GM15510 (cell line): ENCODE results near the gene NXN.

Source experiments
- POLR2A ChIP-seq: IDR thresholded peaks from 3 replicates; pipeline ENCODE4 v1.6.1; 2011; ENCODE audit warnings: borderline replicate concordance; ENCODE audit not compliant: insufficient read length; ENCODE audit errors: extremely low read depth

The NXN gene

DNA sequence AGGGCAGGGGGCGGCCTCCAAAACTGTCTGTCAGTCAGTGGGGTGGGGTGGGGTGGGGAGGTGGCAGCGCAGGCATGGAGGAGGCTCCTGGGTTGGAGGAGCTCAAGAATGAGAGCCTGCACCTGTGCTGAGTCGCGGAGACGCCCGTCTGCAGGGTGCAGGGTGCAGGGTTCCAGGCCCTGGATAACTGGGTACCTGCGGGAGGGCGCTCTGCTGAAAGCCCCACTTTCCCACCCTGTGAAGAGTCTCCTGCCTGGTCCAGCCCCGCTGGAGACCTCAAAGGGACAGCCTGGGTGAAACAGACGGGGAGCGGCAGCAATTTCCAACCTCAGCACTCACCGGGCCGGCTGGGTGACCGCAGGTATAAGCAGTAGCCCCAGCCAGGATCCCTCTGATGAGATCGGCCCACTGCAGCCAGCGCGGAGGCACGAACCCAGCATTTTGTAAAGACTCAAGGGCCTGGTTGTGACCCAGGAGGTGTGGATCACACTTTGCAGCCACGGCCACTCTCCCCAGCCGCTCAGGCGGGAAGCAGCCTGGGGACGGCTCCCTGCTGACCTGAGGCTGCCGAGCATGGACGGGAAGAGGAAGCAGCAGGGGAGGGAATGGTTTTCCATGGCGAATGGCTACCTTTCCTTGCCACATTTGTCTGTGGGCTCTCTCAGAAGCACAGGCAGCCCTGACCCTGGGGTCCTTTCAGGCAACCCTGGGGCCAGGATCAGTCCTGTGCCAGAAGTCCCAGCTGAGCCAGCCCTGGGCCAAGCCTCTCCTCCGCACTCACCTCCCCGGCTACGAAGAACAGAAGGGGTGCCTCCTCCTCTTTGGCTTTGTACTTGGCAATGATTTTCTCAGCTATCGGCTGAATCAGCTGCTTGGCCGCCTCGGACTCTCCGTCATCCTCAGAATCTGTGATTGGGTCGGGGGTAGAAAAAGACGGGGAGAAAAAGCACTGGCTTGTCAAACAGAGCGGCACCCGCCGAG, 176.4 kb downstream of the NXN start:
- TF ChIP-seq POLR2A: no peak

DNA sequence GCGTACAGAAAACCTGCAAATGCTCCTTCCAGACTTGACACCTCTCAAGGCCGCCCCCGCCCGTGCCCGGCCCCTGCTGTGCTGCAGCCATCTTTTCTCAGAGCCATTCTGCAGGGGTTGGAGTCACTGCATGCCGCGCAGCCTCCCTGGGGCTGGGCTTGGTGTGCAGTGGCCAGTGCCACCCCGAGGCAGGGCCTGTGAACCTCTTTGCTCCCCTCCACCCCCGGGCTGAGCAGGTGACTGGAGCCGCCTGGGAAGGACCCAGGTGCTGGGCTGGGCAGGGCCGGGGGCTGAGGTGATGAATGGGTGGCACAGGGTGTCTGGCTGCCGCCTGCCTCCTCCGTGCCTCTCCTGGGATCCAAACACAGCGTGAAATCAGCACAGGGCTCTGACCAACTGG, 177.1 kb downstream of the NXN start:
- TF ChIP-seq POLR2A: no peak

DNA sequence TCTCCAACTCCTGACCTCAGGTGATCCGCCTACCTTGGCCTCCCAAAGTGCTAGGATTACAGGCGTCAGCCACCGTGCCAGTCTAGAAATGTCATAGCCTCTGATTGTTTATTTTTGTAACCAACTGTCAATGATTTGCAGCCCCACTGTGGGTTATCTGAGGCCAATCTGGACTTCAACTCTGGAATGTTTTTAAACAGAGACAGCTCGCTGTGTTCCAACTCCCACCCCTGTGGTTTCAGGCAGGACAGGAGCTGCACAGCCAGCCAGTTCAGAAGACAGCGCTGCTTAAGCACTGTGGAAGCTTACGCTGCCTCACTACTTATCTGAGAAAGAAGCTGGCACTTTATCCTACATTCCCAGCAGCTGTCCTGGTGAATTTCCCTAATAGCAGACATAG, 177.9 kb downstream of the NXN start:
- TF ChIP-seq POLR2A: no peak

DNA sequence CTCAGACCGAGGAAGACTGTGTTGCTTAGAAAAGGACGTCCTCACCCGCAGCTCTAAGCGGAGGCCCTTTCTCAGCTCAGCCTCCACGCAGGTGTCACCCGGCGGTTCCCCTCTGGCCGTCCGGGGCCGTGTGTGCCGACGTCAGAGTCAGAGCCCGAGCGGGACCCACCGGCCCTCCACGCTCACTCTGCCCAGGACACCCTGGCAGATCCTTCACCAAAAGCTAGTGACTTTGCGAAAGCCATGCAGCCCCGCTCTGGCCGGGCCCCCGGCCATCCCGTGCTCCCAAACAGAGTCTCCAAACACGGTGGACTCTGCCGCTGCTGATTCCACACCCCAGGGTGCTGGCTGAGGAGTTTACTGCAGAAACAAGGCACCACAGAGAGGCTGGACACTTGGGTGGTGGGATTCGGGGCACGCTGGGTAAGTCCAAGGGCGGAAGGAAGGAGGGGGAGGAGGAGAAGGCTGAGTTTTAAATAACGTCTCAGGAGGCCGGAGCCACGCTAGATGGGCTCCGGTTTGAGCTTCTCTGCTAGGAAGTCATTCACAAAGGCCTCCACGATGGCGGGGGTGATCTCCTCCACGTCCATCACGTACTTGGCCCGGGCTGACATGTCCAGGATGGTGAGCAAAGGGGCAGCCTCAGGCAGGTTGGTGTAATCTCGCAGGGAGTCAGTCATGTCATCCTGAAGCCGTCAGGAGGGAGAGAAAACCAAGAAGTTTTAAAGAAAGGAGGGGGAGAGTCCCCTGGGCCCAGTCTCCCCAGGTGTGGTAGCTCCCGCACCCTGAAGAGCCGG, 178.9 kb downstream of the NXN start:
- no peak for TF ChIP-seq POLR2A

DNA sequence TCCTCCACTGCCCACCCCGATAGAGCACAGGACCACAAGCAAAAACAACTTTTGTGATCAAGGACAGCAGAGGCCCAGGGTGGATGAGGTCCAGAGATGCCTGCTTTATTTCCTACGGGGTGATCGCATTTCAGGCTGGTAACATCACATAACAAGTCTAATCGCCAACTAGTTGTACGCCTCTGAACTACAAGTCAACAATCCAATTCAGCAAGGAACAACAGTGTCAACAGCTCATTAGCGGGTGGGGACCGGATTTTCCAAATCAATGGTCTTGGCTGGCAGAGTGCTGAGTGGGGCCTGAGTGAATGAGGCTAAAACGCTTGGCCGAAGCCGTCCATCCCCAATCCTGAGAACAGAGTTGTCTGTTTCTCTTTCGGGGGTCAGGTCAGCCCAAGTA, 180.3 kb downstream of the NXN start:
- TF ChIP-seq POLR2A: no peak

DNA sequence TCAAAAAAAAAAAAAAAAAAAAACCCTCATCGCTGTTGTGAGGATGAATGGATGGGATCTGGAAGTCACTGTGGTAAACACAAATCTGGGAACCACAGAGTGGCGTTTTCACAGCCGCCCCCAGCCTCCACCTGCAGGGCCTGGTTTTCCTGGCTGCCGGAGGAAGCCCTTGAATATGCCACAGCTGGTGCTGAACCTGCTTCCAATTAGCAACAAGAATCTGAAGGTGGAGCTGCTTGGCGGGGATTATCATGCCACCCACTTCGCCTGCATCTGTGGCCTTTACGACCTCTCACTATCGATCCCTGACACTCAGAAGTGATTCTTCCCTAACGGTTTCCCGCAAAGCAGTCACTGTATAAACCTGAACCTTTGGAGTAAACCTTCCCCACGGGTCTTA, 181.3 kb downstream of the NXN start:
- TF ChIP-seq POLR2A: no peak

DNA sequence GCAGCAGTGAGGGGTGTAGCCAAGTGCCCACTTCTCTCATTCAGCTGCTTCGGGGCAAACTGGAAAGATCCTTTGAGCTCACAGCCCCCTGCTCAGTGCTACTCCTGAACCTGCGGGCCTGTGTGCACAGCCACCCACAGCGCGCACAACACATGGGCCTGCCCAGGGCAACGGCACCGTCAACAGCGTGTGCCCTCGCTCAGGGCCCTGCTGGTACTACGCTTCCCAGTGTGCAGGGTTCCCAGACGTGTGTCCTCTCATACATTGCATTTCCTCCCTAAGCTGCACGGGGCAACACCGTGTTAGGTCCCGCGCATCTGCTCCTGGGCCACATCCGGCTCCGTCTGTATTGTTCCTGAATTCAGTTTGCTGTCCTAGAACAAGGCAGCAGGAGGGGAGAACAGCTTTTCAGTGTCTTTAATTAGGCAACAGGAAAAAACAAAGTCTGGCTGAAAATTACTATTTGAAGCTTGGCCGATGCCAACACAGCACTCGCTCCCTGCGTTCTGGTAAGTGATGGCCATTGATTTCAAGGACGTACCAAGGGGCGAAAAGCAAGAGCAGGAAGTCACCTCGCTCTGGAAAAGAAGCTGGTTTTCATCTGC, 182.2 kb downstream of the NXN start:
- no peak for TF ChIP-seq POLR2A

DNA sequence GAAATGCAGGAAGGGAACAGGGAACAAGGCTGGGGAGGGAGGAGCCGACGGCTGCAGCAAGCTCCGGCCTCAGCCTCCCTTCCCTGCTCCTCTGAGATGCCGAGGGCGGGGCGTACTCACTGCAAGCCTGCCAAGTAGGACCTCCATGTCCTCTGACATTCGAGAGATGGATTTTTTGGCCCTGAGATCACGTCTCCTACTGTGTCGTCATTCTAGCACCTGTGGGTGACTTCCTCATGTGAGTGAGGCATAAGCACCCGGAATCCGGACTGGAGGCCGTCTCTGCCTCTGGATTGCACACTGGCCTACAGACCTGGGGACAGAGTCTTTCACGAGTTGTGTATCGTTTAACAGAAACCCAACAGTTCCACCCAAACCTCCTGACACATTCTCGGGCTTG, 183.0 kb downstream of the NXN start:
- TF ChIP-seq POLR2A: no peak

DNA sequence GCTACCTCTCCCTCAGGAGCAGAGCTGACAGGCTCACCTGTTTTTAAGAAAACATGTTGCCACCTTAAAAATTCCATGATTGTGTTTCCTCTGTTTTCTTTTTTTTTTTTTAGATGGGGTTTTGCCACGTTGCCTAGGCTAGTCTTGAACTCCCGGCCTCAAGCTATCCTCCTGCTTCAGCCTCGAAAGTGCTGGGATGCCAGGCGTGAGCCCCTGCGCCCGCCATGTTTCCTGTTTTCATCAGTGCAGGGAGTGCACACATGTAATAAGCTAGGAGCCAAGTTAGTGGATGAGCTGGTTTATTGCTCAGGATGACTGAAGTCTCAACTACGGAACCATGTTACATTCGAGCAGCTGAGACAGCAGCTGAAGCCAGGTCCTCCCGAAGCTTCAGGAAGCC, 183.9 kb downstream of the NXN start:
- no peak for TF ChIP-seq POLR2A

DNA sequence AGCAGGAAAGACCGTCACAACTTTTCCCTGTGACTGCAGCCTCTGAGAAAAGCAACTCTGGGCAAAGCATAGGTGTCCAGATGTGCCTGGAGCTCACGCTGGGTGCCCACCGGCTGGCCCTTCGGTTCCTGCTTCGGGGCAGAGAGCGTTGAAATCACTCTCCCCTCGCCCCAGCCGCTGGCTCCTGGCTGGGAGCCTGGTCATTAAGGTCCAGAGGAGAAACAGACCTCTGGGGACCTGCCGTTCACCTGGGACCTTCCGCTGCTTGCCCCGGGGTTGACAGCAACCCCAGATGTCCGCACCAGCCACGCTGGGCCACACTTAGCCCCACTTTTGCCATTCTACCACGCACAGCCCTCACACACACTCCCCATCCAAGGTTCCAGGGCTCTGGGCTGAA, 184.3 kb downstream of the NXN start:
- no peak for TF ChIP-seq POLR2A

DNA sequence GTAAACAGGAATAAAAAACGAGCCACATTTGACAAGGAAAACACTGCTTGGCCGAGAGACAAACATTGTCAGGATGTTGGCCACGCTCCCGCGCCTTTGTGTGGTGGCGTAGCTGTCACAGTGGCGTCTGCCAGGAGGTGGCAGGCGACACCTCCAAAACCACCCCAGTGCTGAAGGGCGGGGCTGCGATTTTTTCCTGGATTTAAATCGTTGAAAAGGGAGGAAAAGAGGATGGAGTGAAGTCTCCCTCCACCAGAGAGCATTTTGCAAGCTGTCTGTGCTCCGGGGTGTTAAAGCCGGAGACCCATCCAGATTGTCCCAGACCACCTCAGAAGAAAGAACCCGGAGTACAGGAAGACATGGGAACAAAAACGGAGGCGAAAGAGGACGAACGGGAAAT, 184.7 kb downstream of the NXN start:
- no peak for TF ChIP-seq POLR2A

DNA sequence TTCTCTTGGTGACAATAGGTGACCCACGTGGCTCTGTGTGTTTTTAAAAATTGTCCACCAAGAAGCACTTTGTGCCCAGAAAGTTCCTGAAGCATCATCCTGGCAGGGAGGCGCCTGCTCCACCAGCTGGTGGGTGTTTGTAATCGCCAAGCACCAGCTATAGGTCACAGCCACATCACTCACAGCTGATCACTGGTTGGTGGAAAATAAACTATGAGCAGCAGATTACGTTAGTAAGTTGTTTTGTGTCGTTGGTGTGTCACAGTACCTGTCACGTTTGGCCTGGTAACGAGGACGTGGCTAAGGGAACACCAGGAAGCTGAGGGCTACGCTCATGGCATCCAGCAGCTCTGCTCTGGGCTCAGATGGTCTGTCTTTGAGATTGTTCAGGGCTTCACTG, 187.3 kb downstream of the NXN start:
- no peak for TF ChIP-seq POLR2A

DNA sequence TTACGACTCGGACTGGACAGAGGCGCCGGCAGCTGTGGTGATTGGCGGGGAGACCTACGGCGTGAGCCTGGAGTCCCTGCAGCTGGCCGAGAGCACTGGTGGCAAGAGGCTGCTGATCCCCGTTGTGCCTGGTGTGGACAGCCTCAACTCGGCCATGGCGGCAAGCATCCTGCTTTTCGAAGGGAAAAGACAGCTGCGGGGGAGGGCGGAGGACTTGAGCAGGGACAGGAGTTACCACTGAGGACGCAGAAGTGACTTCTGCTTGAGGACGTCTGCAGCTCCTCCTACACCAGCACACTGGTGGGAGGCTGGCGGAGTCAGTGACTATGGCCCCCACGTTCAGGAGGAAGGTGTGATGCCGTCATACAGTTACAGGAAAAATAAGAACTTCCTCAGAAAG, 187.7 kb downstream of the NXN start:
- no peak for TF ChIP-seq POLR2A

DNA sequence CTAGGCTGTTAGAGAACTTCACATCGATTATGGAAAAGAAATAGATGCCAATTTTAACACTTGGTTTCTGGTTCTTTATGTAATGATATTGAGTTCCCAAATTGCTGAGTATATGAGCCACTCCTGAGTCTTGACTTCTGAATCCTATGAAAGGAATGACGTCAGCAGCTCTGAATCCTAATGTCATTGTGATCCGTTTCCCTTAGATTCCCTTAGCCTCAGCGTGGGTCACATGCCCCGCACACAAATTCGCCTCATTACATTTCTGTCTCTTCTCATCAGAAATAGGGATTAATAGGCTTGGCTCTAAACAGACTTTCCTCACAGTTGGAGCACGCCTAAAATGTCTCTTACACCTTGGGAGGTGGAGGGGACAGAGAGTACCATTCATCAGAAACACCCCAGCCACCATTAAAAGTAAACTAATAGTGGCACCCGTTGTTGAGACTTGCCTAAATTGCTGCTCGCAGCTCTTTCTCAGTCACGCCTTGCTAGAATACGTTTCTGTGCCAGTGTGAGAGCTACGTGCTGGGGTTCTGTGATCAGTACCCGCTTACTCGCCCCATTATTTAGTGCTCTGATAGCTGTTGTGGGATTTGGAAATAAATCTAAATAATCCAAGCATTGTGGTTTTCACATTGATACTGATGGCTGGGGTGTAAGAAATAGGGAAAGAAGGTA, 190.3 kb downstream of the NXN start:
- no peak for TF ChIP-seq POLR2A

DNA sequence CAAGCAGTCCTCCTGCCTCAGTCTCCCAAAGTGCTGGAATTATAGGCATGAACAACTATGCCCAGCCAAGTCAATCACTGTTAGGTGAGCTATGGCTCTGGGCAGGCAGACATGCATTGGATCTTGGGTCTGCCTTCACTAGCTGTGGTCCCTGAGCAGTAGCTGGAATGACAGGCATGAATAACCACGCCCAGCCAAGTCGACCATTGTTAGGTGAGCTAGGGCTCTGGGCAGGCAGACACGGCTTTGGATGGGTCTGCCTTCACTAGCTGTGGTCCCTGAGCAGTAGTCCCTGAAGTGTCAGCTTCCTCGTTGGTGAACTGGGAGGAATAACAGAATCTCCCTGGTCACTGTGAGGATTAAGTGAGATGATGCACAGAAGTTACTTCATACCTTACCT, 191.0 kb downstream of the NXN start:
- TF ChIP-seq POLR2A: no peak

DNA sequence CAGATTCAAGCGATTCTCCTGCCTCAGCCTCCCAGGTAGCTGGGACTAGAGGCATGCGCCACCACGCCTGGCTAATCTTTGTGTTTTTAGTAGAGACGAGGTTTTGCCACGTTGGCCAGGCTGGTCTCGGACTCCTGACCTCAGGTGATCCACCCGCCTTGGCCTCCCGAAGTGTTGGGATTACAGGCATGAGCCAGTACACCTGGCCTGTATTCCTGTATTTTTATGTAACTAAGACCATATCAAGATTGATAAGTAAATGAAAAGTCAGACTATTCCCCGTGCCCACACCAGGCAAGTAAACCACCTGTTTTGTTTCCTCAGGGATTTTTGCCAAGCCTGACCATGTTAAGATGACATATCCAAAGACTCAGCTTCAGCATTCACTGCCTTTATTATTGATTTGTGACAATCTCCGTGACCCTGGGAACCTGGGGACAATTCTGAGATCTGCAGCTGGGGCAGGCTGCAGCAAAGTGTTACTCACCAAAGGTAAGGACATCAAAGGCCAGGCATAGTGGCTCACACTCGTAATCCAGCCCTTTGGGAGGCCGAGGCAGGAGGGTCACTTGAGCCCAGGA, 191.8 kb downstream of the NXN start:
- TF ChIP-seq POLR2A: no peak
